A673 (cell line): ENCODE data around the gene RAB8B. TPM values are rescaled to one million over a fixed set of nuclear protein-coding genes. Genes with fewer than 3 reads are reported as not detected.

Experiments used
- BruUV-seq: library from RNA; stranded (reverse); fragments of 400-500 nt; replicated peaks from 2 replicates; lab custom pipeline; 2021; lab: Mats Ljungman, UMichigan
- CTCF ChIA-PET: fragments of 300-600 bp; sonication (Branson Sonifier 250); formaldehyde crosslinking; loops from one replicate; lab custom pipeline; 2022; ENCODE audit warnings: antibody characterized with exemption; lab: Charles Lee
- POLR2A ChIA-PET: fragments of 300-600 bp; sonication (Branson Sonifier 250); formaldehyde crosslinking; loops from one replicate; lab custom pipeline; 2022; ENCODE audit warnings: antibody characterized with exemption; ENCODE audit not compliant: low non-redundant PET; lab: Charles Lee
- DNase-seq: peaks from one replicate; pipeline ENCODE4 v3.0.0-alpha.2; 2015; ENCODE audit warnings: low spot score
- H3K27ac ChIP-seq: fragments of 200-600 bp; sonication (generic); 2 replicates; pipeline ENCODE4 v1.5.1; 2016; ENCODE audit warnings: mixed run types, low read depth, mild to moderate bottlenecking, mixed read lengths, antibody characterized with exemption, low read length; ENCODE audit not compliant: poor library complexity, severe bottlenecking
- H3K27me3 ChIP-seq: fragments of 200-600 bp; sonication (generic); replicated peaks from 2 replicates; pipeline ENCODE4 v1.6.1; 2017; ENCODE audit warnings: mixed run types, low read depth, mild to moderate bottlenecking, mixed read lengths, antibody characterized with exemption, low read length; ENCODE audit not compliant: insufficient read depth, poor library complexity
- H3K36me3 ChIP-seq: fragments of 200-600 bp; sonication (generic); 2 replicates; pipeline ENCODE4 v1.6.1; 2016; ENCODE audit warnings: mixed run types, mild to moderate bottlenecking, mixed read lengths, antibody characterized with exemption, low read length; ENCODE audit not compliant: insufficient read depth, poor library complexity, severe bottlenecking
- H3K4me1 ChIP-seq: fragments of 200-600 bp; sonication (generic); 2 replicates; pipeline ENCODE4 v1.6.1; 2017; ENCODE audit warnings: mixed run types, mild to moderate bottlenecking, mixed read lengths, antibody characterized with exemption, low read length; ENCODE audit not compliant: insufficient read depth, poor library complexity, severe bottlenecking
- H3K4me3 ChIP-seq: fragments of 200-600 bp; sonication (generic); 2 replicates; pipeline ENCODE4 v1.5.1; 2016; ENCODE audit warnings: low read depth, mixed run types, mild to moderate bottlenecking, mixed read lengths, low read length; ENCODE audit not compliant: poor library complexity, severe bottlenecking
- H3K9me3 ChIP-seq: fragments of 200-600 bp; sonication (generic); 2 replicates; pipeline ENCODE4 v1.6.1; 2016; ENCODE audit warnings: mixed run types, low read depth, mild to moderate bottlenecking, mixed read lengths, antibody characterized with exemption, low read length; ENCODE audit not compliant: poor library complexity, severe bottlenecking
- CTCF ChIP-seq: fragments of 300-800, 200-600 bp; sonication (generic); conservative IDR thresholded peaks from 2 replicates; pipeline ENCODE4 v1.5.1; 2017; ENCODE audit warnings: low read depth, mild to moderate bottlenecking, antibody characterized with exemption, low read length, moderate library complexity, mixed read lengths
- EZH2 ChIP-seq: fragments of 200-600 bp; sonication (generic); IDR thresholded peaks from 2 replicates; pipeline ENCODE4 v1.6.1; 2017; ENCODE audit warnings: borderline replicate concordance, low read depth, mild to moderate bottlenecking, mixed read lengths, antibody characterized with exemption, low read length; ENCODE audit not compliant: poor library complexity, severe bottlenecking
- intact Hi-C: fragments of 100-400 bp; cut with micrococcal nuclease; formaldehyde crosslinking; loops from one replicate; pipeline ENCODE4 v1.10.0; 2022; ENCODE audit not compliant: unreplicated experiment
- total RNA-seq: library from RNA; stranded (reverse); gene quantifications from 2 replicates; pipeline ENCODE4 v1.2.3, GENCODE V29; 2021

Gene RAB8B
- total RNA-seq, 1 experiment from 2014 or later, result 29.1 TPM

GRCh38 chr15:63191895-63192618 lies 2.7 kb downstream of the RAB8B start:
- intact Hi-C loops, result no loop called here
- Histone ChIP-seq H3K4me3 (no peak overlapping the region), H3K4me1 (peaks cover 32% of the 10 kb centered on the region), H3K9me3 (no peaks in the 10 kb centered on the region), H3K27me3 (no peaks in the 10 kb centered on the region), H3K27ac (no peak overlapping the region), H3K36me3 (no peaks in the 10 kb centered on the region)
- TSS peak; percentile 7 for BruUV-seq
- CTCF ChIA-PET, result no interaction called here
- no peak for DNase-seq
- TF ChIP-seq EZH2, result no peak
- TF ChIP-seq CTCF, result no peak
- POLR2A ChIA-PET, result no interaction called here

- Histone ChIP-seq H3K4me1 (peaks cover 32% of the 10 kb centered on the region), H3K4me3 (no peak overlapping the region), H3K36me3 (no peaks in the 10 kb centered on the region), H3K27ac (no peak overlapping the region), H3K9me3 (no peaks in the 10 kb centered on the region), H3K27me3 (no peaks in the 10 kb centered on the region)
- intact Hi-C loops, result no loop called here
- TF ChIP-seq CTCF (no peak), EZH2 (no peak)
- ChIA-PET POLR2A (no interaction called here), CTCF (no interaction called here)
- no TSS peak for BruUV-seq
- no peak for DNase-seq
These were observed 3.3 kb downstream of the RAB8B start for GRCh38 chr15:63192619-63193206.

GRCh38 chr15:63194302-63194701 lies 4.9 kb downstream of the RAB8B start:
- ChIA-PET CTCF (no interaction called here), POLR2A (no interaction called here)
- H3K9me3 ChIP-seq, result no peaks in the 10 kb centered on the region
- intact Hi-C loops, result no loop called here
- H3K27ac ChIP-seq, result no peak overlapping the region
- no TSS peak for BruUV-seq
- no peak for DNase-seq
- H3K4me3 ChIP-seq, result no peak overlapping the region
- no peaks in the 10 kb centered on the region for H3K27me3 ChIP-seq
- H3K4me1 ChIP-seq, result peaks cover 45% of the 10 kb centered on the region
- no peaks in the 10 kb centered on the region for H3K36me3 ChIP-seq
- TF ChIP-seq EZH2, result no peak
- no peak for TF ChIP-seq CTCF
